Kidney (tissue), 14 donors: Measurements from ENCODE around the gene APRT. TPM values are rescaled to one million over a fixed set of nuclear protein-coding genes. Genes with fewer than 3 reads are reported as not detected.

Experiments used
- DNase-seq, 5 donors: peaks; one replicate each; pipeline ENCODE4 v3.0.0-alpha.2; 2013 to 2020
- FAIRE-seq: peaks from 2 replicates; lab custom pipeline; 2012; peaks lifted over from hg19 to GRCh38; lab: Jason Lieb, UNC
- H3K27ac ChIP-seq, 2 donors: one replicate each; pipeline ENCODE4 v1.7.0; 2013; ENCODE audit warnings: low read depth in 2 of 2, low read length in 2 of 2, inconsistent platforms in 1 of 2
- H3K27me3 ChIP-seq: one replicate; pipeline ENCODE4 v1.7.1; 2013; ENCODE audit warnings: low read length, inconsistent platforms; ENCODE audit not compliant: control insufficient read depth, insufficient read depth
- H3K36me3 ChIP-seq, 3 donors: one replicate each; pipeline versions ENCODE4 v1.7.0 to v1.7.1; 2013; ENCODE audit warnings: low read length in 3 of 3, control low read depth in 1 of 3, inconsistent platforms in 1 of 3; ENCODE audit not compliant: insufficient read depth in 3 of 3, control insufficient read depth in 2 of 3
- H3K4me1 ChIP-seq, 3 donors: one replicate each; pipeline versions ENCODE4 v1.7.0 to v1.7.1; 2013; ENCODE audit warnings: low read length in 3 of 3, inconsistent platforms in 1 of 3, low read depth in 1 of 3; ENCODE audit not compliant: control insufficient read depth in 2 of 3, insufficient read depth in 2 of 3
- H3K4me3 ChIP-seq, 3 donors: one replicate each; pipeline versions ENCODE4 v1.7.0 to v1.8.1; 2013; ENCODE audit warnings: low read length in 3 of 3, control low read depth in 1 of 3, inconsistent platforms in 1 of 3
- H3K9ac ChIP-seq, 3 donors: one replicate each; pipeline versions ENCODE4 v1.7.0 to v1.7.1; 2013; ENCODE audit warnings: low read length in 3 of 3, control low read depth in 1 of 3, inconsistent platforms in 1 of 3
- H3K9me3 ChIP-seq, 3 donors: one replicate each; pipeline versions ENCODE4 v1.7.0 to v1.7.1; 2013; ENCODE audit warnings: low read length in 3 of 3, control low read depth in 1 of 3, inconsistent platforms in 1 of 3; ENCODE audit not compliant: control insufficient read depth in 2 of 3, insufficient read depth in 1 of 3
- intact Hi-C: fragments of 100-400 bp; cut with DNase I; formaldehyde crosslinking; loops from one replicate; pipeline ENCODE4 v1.11.1; 2022
- polyA plus RNA-seq: library from polyadenylated mRNA; stranded (reverse); fragments of 350-450 nt; fragmentation: Illumina TruSeq; extraction: RNeasy Lipid Tissue Mini Kit (QIAGEN cat#74804); gene quantifications from one replicate; pipeline ENCODE4 v1.2.3, GENCODE V29; 2014; ENCODE audit warnings: low read depth, low replicate concordance; ENCODE audit not compliant: insufficient read depth
- total RNA-seq: library from RNA; stranded (reverse); fragmentation: NEBNext Ultra II Directional; extraction: Animal tissue kit (Norgen Biotek cat#: 25700); gene quantifications from one replicate; pipeline ENCODE4 v1.2.1, GENCODE V29; 2021
- TF ChIP-seq, protein P1 (sequence below): IDR thresholded peaks from 3 replicates; pipeline ENCODE4 v1.5.1; 2012; ENCODE audit warnings: mild to moderate bottlenecking, moderate library complexity, borderline replicate concordance; ENCODE audit not compliant: insufficient read depth; ENCODE audit errors: extremely low read depth
- donor health status: control.
- donor health status: control.
- donor health status: control.
- donor health status: control.
- donor health status: control.
- donor health status: DM: yes; HTN: yes; CAD: no.
- donor health status: Normal renal cell carcinoma (clear cell type).

The APRT gene
- total and polyA plus RNA-seq, 2 donors from 2014 or later, result 105 to 204 TPM

- TF ChIP-seq, protein P1, sequence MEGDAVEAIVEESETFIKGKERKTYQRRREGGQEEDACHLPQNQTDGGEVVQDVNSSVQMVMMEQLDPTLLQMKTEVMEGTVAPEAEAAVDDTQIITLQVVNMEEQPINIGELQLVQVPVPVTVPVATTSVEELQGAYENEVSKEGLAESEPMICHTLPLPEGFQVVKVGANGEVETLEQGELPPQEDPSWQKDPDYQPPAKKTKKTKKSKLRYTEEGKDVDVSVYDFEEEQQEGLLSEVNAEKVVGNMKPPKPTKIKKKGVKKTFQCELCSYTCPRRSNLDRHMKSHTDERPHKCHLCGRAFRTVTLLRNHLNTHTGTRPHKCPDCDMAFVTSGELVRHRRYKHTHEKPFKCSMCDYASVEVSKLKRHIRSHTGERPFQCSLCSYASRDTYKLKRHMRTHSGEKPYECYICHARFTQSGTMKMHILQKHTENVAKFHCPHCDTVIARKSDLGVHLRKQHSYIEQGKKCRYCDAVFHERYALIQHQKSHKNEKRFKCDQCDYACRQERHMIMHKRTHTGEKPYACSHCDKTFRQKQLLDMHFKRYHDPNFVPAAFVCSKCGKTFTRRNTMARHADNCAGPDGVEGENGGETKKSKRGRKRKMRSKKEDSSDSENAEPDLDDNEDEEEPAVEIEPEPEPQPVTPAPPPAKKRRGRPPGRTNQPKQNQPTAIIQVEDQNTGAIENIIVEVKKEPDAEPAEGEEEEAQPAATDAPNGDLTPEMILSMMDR, result no peak
- no peak overlapping the region for H3K27ac ChIP-seq
- no peaks in the 10 kb centered on the region for H3K9me3 ChIP-seq
- no peaks in the 10 kb centered on the region for H3K27me3 ChIP-seq
- intact Hi-C loops, result no loop called here
- H3K4me1 ChIP-seq, result peaks cover 0 to 2% (median 0%) of the 10 kb centered on the region in 3 donors
- FAIRE-seq (no peak), DNase-seq (no peak)
- H3K9ac ChIP-seq, result no peak overlapping the region
- peaks cover 0 to 2% (median 0%) of the 10 kb centered on the region in 3 donors for H3K36me3 ChIP-seq
- no peak overlapping the region for H3K4me3 ChIP-seq
Observed at GRCh38 chr16:88819126-88819525, 7.4 kb upstream of the APRT start.

GRCh38 chr16:88818575-88818874 lies 6.8 kb upstream of the APRT start:
- H3K9me3 ChIP-seq, result no peaks in the 10 kb centered on the region
- H3K4me1 ChIP-seq, result peaks cover 0 to 2% (median 0%) of the 10 kb centered on the region in 3 donors
- no peak overlapping the region for H3K27ac ChIP-seq
- TF ChIP-seq, protein P1, result no peak
- H3K27me3 ChIP-seq, result no peaks in the 10 kb centered on the region
- H3K9ac ChIP-seq, result no peak overlapping the region
- intact Hi-C loops, result no loop called here
- peak in 2 of 5 donors; percentile 35 to 46 for DNase-seq
- H3K36me3 ChIP-seq, result peaks cover 0 to 2% (median 0%) of the 10 kb centered on the region in 3 donors
- no peak overlapping the region for H3K4me3 ChIP-seq
- FAIRE-seq, result no peak

GRCh38 chr16:88817785-88818574 lies 6.3 kb upstream of the APRT start:
- no peaks in the 10 kb centered on the region for H3K27me3 ChIP-seq
- H3K27ac ChIP-seq, result no peak overlapping the region
- FAIRE-seq (no peak), DNase-seq (peak in 1 of 5 donors; percentile 22)
- H3K4me1 ChIP-seq, result peaks cover 0 to 2% (median 0%) of the 10 kb centered on the region in 3 donors
- no peaks in the 10 kb centered on the region for H3K9me3 ChIP-seq
- peaks cover 0 to under 1% (median 0%) of the 10 kb centered on the region in 3 donors for H3K36me3 ChIP-seq
- no peak overlapping the region for H3K4me3 ChIP-seq
- no peak overlapping the region for H3K9ac ChIP-seq
- TF ChIP-seq, protein P1, result no peak
- intact Hi-C loops, result no loop called here
